GM21526 (cell line): ENCODE data around the gene COMP.
"Not testable (repeated sequence)": the region's sequence is repeated elsewhere in the genome, so short reads cannot be mapped to it uniquely, and the experiment has no call there.

Source experiments
- ATAC-seq: cut with Tn5 transposase; IDR thresholded peaks from one replicate; pipeline ENCODE4 v1.9.1; 2021; ENCODE audit warnings: moderate library complexity; ENCODE audit not compliant: unreplicated experiment, low FRiP score

The COMP gene

DNA sequence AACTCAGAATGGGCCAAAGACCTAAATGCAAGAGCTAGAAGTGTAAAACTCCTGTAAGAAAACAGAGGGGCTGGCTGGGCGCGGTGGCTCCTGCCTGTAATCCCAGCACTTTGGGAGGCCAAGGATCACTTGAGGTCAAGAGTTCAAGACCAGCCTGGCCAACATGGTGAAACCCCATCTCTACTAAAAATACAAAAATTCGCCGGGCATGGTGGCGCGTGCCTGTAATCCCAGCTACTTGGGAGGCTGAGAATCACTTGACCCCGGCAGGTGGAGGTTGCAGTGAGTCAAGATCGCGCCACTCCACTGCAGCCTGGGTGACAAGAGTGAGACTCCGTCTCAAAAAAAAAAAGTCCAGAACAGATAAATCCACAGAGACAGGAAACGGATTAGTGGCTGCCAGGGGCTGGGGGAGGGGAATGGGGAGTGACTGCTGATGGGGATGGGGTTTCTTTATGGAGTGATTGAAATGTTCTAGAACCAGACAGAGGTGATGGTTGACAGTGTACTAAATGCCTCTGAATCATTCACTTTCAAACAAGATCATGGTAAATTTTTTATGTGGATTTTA, 57.3 kb downstream of the COMP start:
- ATAC-seq = not testable (repeated sequence)

DNA sequence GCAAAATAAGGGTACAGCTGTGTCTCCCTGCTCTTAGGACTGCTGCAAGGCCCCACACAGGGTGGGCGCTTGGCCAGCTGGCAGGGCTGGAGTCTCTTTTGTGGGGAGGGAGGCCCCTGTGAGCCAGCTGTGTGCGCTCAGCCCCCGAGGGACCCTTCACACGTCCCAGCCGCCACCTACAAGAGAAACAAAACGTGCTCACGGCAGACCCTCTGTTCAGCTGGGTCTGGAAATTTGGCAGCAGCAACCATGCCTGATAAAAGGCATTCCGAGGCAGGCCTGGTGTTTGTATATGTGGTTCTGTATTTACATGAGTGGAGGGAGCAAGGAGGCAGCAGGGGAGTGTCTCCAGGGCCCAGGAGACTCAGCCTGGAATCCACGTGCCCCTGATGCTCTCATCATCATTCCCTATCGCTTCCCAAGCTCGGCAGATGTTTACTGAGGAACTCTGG, 57.9 kb downstream of the COMP start:
- no peak for ATAC-seq
